GM12891 (cell line): Measurements from ENCODE around the gene BLCAP.

Experiments used
- DNase-seq: peaks from one replicate; pipeline ENCODE4 v3.0.0; 2011; ENCODE audit warnings: low spot score; ENCODE audit not compliant: insufficient read length
- FAIRE-seq: peaks from 2 replicates; lab custom pipeline; 2011; peaks lifted over from hg19 to GRCh38; lab: Jason Lieb, UNC
- PAX5 ChIP-seq: IDR thresholded peaks from 2 replicates; pipeline ENCODE4 v1.6.1; 2011; ENCODE audit warnings: low read length, moderate library complexity, mild to moderate bottlenecking; ENCODE audit not compliant: insufficient read depth, severe bottlenecking
- POLR2A ChIP-seq: IDR thresholded peaks from 2 replicates; pipeline ENCODE4 v1.6.1; 2011; ENCODE audit warnings: low read depth, low read length, control low read depth
- POLR2AphosphoS5 ChIP-seq: IDR thresholded peaks from 2 replicates; pipeline ENCODE4 v1.6.1; 2011; ENCODE audit warnings: low read depth, low read length, control low read depth
- POU2F2 ChIP-seq: IDR thresholded peaks from 2 replicates; pipeline ENCODE4 v1.6.1; 2011; ENCODE audit warnings: low read depth, mild to moderate bottlenecking, control low read depth, low read length, moderate library complexity
- SPI1 ChIP-seq: IDR thresholded peaks from 2 replicates; pipeline ENCODE4 v1.6.1; 2011; ENCODE audit warnings: low read depth, low read length, control low read depth
- TAF1 ChIP-seq: IDR thresholded peaks from 2 replicates; pipeline ENCODE4 v1.6.1; 2011; ENCODE audit warnings: low read depth, low read length, control low read depth

BLCAP gene

GRCh38 chr20:37530696-37531095 lies 3.0 kb upstream of the BLCAP start:
- DNase-seq (no peak), FAIRE-seq (no peak)
- no peak for TF ChIP-seq POLR2AphosphoS5
- TF ChIP-seq POU2F2: no peak
- TF ChIP-seq POLR2A: no peak
- no peak for TF ChIP-seq PAX5
- TF ChIP-seq TAF1: no peak
- TF ChIP-seq SPI1: no peak

- DNase-seq (no peak), FAIRE-seq (no peak)
- TF ChIP-seq POLR2AphosphoS5: no peak
- TF ChIP-seq TAF1: no peak
- no peak for TF ChIP-seq POLR2A
- TF ChIP-seq SPI1: no peak
- no peak for TF ChIP-seq POU2F2
- no peak for TF ChIP-seq PAX5
These were observed 2.4 kb upstream of the BLCAP start for GRCh38 chr20:37529968-37530600.

DNA sequence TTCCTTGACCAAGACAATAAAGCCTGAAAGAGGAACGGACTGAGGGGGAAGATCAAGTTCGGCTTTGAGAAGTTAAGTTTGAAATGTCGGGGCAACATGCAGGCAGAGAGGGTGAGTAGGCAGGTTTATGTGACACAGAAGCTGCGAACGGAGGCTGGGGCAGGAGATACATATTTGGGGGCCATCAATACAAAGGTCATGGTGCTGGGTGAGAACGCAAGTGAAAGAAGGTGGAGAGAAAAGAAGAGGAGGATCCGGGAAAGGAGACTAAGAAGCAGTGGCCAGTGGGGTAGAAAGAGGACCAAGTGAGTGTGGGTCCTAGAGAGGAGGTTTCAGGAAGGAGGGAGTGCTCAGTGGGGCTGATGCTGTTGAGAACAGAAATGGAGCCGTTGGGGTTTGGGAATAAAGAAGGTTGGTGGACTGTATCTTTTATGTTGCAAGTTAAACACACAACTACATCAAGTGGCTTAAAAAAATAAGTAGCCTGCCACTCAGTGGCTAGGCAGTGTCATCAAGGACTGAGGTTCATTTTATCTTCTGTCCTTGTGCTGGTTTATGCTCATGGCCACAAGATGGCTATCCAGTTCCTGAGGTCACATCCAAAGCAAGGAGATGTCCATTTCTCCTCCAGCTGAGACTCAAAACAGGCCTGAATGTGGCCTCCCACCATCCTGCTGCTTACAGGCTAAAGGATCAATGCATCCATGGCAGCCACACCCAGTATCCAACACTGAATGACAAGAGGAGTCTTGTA lies 1.7 kb upstream of the BLCAP start:
- no peak for FAIRE-seq
- TF ChIP-seq SPI1: no peak
- no peak for DNase-seq

DNA sequence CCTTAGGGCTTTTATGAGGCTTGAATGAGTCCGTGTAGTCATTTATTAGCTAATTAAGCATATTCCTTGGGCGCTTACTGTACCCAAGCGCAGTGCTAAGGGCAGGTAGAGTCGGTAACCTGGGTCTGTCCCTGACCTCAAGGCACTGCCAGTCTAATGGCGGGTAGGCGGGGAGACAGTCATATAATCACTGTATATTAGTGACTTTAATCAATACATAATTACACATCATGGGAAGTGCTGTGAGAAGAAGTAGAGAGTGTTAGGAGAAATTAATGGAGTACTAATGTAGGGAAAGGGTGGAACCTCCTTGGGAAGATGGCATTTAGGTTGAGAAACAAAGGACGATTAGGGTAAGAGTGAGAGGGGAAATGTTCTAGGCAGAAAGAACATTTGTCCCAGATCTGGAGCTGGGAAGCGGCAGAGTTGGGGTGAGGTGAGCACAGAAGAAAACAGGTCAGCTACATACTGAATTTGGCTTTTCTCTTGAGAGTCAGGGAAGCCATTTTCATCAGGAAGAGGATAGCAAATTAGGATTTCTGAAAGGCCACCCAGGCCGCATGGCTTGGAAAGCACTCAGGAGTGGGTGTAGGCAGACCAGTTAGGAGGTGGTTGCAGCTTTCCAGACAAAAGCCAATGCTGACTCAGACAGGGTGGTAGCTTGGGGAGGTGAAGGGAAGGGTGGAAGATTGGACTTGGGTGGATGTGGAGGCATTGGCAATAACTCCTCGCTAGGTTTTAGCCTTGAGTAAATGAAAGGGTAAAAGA lies 954 bp upstream of the BLCAP start:
- DNase-seq (no peak), FAIRE-seq (no peak)
- TF ChIP-seq TAF1 (no peak), SPI1 (no peak), PAX5 (no peak), POLR2AphosphoS5 (no peak)

DNA sequence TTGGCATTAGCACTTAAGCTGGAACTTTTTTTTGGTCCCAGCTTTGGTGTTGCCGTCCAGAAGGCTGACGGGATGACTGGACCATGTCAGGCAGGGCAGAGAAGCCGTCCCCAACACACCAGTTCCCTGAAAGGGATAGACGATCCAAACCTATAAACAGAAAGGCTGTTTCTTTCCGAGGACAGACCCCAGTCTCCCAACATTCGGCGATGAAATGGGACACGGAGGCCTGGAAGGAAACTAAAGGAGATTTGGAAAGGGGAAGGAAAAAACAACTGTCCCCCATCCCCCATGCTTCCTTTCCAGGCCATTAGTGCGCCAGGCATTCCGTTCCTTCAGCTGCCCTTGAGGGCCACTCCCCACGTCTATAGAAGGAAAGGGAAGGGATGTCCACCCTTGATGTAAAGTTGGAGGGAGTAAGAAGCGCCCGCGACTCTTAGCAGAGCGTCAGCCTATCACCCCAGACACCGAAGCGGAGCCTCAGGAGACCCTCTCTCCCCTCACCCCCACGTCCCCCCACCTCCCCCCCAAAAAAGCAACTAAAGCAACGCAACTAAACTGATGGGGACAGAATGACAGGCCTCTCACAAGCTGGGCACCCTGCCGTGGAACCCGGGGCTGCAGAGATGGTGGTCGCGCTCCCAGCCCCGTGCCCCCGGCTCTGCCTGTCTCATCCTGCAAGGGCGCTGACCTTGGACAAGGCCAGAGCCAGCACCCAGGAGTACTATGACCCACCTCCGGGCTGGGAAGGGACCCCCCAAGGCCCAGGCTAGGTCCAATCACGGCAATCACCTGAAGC lies 638 bp downstream of the BLCAP start:
- DNase-seq (no peak), FAIRE-seq (no peak)
- TF ChIP-seq PAX5 (no peak), SPI1 (no peak), TAF1 (no peak), POLR2AphosphoS5 (no peak), POU2F2 (no peak), POLR2A (no peak)

GRCh38 chr20:37526238-37526838 lies 1.3 kb downstream of the BLCAP start:
- DNase-seq: no peak
- FAIRE-seq: no peak
- no peak for TF ChIP-seq POU2F2
- TF ChIP-seq SPI1: peak; percentile 57

- TF ChIP-seq TAF1 (no peak), POLR2A (no peak), PAX5 (no peak), POU2F2 (no peak), SPI1 (no peak)
- FAIRE-seq: no peak
- DNase-seq: no peak
These were observed 1.9 kb downstream of the BLCAP start for GRCh38 chr20:37525810-37526209.

DNA sequence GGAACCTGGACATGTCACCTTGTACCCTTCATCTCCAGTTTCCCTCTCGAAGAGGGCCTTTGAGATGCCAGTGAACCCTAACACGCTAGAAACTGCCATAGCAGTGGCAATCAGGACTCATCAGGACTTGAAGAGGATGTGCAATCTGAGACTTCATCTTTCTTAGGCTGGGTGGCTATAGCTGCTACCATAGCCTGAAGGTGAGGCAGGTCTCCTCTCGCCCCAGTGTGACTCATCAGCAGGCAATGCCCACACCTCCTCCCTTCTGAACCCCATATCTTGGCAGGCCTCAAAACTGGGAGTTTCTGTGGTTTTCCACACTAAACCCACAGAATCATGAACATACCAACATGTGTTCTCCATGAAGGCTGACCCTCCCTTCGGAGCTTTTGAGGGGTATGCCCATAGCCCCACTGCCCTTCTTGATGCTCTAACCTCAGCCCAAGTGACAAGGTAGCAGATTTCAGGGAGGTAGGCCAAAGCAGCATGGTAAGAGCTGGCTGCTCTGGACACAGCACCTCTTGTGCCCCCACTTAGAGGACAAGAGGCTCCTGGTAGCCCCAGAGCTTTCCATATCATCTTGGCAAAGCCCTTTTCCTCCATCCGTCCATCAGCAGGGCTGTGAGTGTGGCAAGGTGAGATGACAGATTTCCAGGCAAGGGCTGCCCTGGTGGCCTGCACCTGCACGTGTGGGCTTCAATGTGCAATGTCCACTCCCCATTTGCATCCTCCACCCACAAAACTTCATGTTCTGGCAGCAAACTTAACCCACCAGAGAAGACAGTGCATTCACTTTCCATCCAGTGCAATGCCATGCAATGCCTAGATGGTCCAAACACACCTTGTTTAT lies 2.6 kb downstream of the BLCAP start:
- FAIRE-seq (no peak), DNase-seq (no peak)
- no peak for TF ChIP-seq PAX5
- TF ChIP-seq POU2F2: no peak
- TF ChIP-seq POLR2AphosphoS5: no peak
- TF ChIP-seq SPI1: no peak
- no peak for TF ChIP-seq TAF1
- TF ChIP-seq POLR2A: no peak

DNA sequence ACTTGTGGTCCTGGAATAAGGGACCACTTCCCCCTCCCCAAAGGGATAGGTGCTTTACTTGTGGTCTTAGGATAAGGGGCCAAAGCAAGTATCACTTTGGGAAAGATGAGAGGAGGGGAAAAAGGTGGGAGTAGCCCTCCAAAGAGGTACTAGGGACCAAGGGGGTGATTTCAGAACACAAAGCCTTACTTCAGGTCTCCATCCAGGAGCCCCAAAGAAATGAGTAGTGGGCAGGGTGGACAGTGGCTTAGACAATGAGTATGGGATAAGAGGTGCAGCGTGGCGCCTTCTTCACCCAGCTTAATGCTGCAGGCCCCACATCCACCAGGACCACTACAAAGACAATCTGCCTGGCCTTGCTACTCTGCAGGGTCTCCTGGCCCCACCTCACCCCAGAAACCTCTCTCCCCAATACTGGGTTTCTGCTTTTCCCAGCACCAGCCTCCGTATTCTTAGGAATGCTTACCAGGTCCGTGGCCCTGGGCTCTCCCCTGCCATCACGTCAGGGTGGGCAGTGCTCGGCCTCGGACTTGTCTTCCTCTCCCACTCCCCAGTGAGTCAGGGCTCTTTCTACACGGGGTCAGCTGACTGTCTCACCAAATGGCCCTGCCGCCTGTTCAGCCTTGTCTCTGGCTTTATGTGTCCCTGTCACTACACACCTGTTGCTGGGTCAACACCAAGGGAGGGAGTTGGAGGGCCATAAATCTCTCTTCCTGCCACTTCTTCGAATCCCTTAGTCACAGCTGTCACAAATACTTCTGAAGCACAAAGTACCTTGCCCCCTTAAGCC lies 3.6 kb downstream of the BLCAP start:
- FAIRE-seq: no peak
- no peak for DNase-seq
- TF ChIP-seq PAX5 (no peak), POLR2A (no peak), POLR2AphosphoS5 (no peak), SPI1 (no peak), TAF1 (no peak), POU2F2 (no peak)
